ENCODE results near the gene PHF1. TPM values are rescaled to one million over a fixed set of nuclear protein-coding genes. Genes with fewer than 3 reads are reported as not detected.

PHF1 gene
- total and polyA plus RNA-seq, 2 of the 13 experiments (the other 11 are each of a cell fraction or from before 2014, with no cell fraction given): 25.4 to 61.9 TPM

DNA sequence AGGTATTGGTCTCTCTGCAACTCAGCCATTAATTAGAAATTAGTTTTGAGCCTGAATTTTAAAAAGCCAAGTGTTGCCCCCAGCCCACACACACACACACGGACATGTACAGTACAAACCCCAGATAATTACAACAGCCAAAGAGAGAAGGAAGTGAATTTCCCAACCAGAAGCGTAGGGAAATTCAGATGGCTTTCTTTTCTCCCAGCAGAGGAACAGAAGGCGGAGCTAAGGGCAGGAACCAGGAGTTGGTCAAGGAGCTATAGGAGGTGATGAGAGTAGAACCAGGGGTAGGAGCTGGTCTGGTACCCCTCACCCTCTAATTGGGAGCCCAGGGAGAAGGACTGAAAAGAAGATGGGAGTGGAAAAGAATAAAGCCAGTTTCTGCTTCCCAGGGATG lies 39.6 kb downstream of the PHF1 start:
- CTCF ChIA-PET (ENCODE audit: low intra/inter-chr PET ratio, low total read pairs): no interaction called here
- Histone ChIP-seq H3K4me2 (ENCODE audit: low read depth, low read length) (no peak overlapping the region), H3K4me3 (replicated peaks in 1 of 3; ENCODE audit: insufficient read depth in 1 of 3, low read depth in 2 of 3, low read length in 3 of 3) (no peak overlapping the region), H3K9me3 (ENCODE audit: low read length) (no peaks in the 10 kb centered on the region), H3K36me3 (replicated peaks in 1 of 2; ENCODE audit: control insufficient read depth in 1 of 2, insufficient read depth in 2 of 2, low read length in 2 of 2) (no peaks in the 10 kb centered on the region), H3K9ac (ENCODE audit: insufficient read depth, low read depth, low read length) (no peak overlapping the region), H3K79me2 (ENCODE audit: insufficient read depth, low read length) (peaks cover 15% of the 10 kb centered on the region), H3K27ac (ENCODE audit: extremely low read length, insufficient read depth, low read length) (no peak overlapping the region), H3K4me1 (ENCODE audit: insufficient read depth, low read length) (peaks cover 15% of the 10 kb centered on the region), H2AFZ (ENCODE audit: low read length) (no peak overlapping the region), H4K20me1 (ENCODE audit: insufficient read depth, low read length) (no peaks in the 10 kb centered on the region), H3K27me3 (ENCODE audit: control insufficient read depth in 1 of 2, insufficient read depth in 2 of 2, low read length in 2 of 2) (no peaks in the 10 kb centered on the region; a peak in 2 of 5 replicates)
- BruUV-seq (replicated peaks): no TSS peak
- DNase-seq (ENCODE audit: low spot score) (no peak), FAIRE-seq (no peak), ATAC-seq (no peak)
- POLR2A ChIA-PET: interaction anchor here (1.8 kb wide), 1 partner anchor 32 kb away, joined by 6 read pairs; the partner anchor contains the start of gene CUTA
- in situ Hi-C loops (cut with HindIII; ENCODE audit: extremely low pct_ligation_motif_present, low pct_unique_long_range_greater_than_20kb) (no loop called here), intact Hi-C loops (cut with micrococcal nuclease; ENCODE audit: unreplicated experiment) (no loop called here)
- 87% methylated on average over 3 of the region's 3 CpGs for WGBS (ENCODE audit: low lambda C conversion rate)
- no peak for TF ChIP-seq SP5 (CRISPR knock-in tag; IDR thresholded peaks at IDR 0.05; ENCODE audit: borderline replicate concordance, low read depth)
- no peak for TF ChIP-seq HNRNPK (IDR thresholded peaks at IDR 0.05; ENCODE audit: low read depth, low read length, poor library complexity, severe bottlenecking)
- no peak for TF ChIP-seq KLF6 (CRISPR knock-in tag; IDR thresholded peaks at IDR 0.05)
- TF ChIP-seq GFI1 (CRISPR knock-in tag; IDR thresholded peaks at IDR 0.05; ENCODE audit: borderline replicate concordance): no peak
- TF ChIP-seq, protein P1, sequence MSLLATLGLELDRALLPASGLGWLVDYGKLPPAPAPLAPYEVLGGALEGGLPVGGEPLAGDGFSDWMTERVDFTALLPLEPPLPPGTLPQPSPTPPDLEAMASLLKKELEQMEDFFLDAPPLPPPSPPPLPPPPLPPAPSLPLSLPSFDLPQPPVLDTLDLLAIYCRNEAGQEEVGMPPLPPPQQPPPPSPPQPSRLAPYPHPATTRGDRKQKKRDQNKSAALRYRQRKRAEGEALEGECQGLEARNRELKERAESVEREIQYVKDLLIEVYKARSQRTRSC (CRISPR knock-in tag; IDR thresholded peaks at IDR 0.05; ENCODE audit: low read depth): no peak
- TF ChIP-seq ZNF253 (CRISPR knock-in tag; IDR thresholded peaks at IDR 0.05; ENCODE audit: borderline replicate concordance): no peak
- TF ChIP-seq ZNF24 (IDR thresholded peaks at IDR 0.05): no peak
- no peak for TF ChIP-seq SCMH1 (CRISPR knock-in tag; IDR thresholded peaks at IDR 0.05; ENCODE audit: borderline replicate concordance)
- TF ChIP-seq PHF5A (CRISPR knock-in tag; IDR thresholded peaks at IDR 0.05; ENCODE audit: low read depth, unreplicated experiment): no peak
- TF ChIP-seq POLR2A (IDR thresholded peaks at IDR 0.05; ENCODE audit: insufficient read depth in 1 of 2, low read depth in 2 of 2, low read length in 2 of 2): no peak
- TF ChIP-seq RFXANK (CRISPR knock-in tag; IDR thresholded peaks at IDR 0.05): no peak
- no peak for TF ChIP-seq TBL1XR1 (IDR thresholded peaks at IDR 0.05; ENCODE audit: borderline replicate concordance, low read length, partially characterized antibody)
- no peak for TF ChIP-seq ZNF329 (CRISPR knock-in tag; IDR thresholded peaks at IDR 0.05; ENCODE audit: low read depth)
- TF ChIP-seq MAZ (IDR thresholded peaks at IDR 0.05; ENCODE audit: borderline replicate concordance, low read depth, low read length): no peak
- no peak for TF ChIP-seq MAZ (CRISPR knock-in tag; IDR thresholded peaks at IDR 0.05; ENCODE audit: low read depth)
- TF ChIP-seq ZNF792 (CRISPR knock-in tag; IDR thresholded peaks at IDR 0.05): no peak
- TF ChIP-seq ZNF383 (CRISPR knock-in tag; IDR thresholded peaks at IDR 0.05; ENCODE audit: borderline replicate concordance): no peak
- no peak for TF ChIP-seq KDM4B (CRISPR knock-in tag; IDR thresholded peaks at IDR 0.05)
- no peak for TF ChIP-seq SAP130 (CRISPR knock-in tag; IDR thresholded peaks at IDR 0.05; ENCODE audit: low read depth)
